GM15510 (cell line): ENCODE measurements around the gene PNPLA7.

ENCODE experiments used
- POLR2A ChIP-seq: IDR thresholded peaks from 3 replicates; pipeline ENCODE4 v1.6.1; 2011; ENCODE audit warnings: borderline replicate concordance; ENCODE audit not compliant: insufficient read length; ENCODE audit errors: extremely low read depth

The PNPLA7 gene

DNA sequence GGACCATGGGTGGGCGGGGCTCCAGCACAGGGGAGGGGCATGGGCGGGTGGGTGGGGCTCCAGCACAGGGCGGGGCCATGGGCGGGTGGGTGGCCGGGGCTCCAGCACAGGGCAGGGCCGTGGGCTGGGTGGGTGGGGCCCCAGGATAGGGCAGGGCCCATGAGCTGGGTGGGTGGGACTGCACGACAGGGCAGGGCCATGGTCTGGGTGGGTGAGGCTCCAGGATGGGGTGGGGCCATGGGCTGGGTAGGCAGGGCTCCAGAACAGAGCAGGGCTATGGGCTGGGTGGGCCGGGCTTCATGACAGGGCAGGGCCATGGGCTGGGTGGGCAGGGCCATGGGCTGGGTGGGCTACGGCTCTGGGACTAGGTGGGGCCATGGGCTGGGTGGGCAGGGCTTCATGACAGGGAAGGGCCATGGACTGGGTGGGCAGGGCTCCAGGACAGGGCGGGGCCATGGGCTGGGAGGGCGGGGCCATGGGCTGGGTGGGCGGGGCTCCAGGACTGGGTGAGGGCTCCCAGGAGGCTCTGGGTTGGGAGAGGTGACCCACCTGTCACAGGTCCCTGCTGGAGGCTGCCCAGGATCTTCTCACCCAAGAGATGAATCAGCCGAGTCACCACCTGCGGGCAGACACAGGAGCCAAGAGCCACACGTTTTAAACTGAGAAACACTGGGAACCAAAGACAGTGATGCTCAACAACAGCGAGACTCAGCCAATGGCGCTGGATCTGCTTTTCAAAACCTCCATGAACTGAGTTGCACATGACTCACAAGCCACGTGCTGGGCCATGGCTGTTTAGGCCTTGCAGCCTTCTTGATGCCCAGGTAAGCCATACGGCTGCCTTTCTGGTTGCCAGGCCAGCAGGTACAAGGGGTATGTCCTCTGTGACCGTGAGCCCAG, 57.5 kb downstream of the PNPLA7 start:
- TF ChIP-seq POLR2A: no peak

DNA sequence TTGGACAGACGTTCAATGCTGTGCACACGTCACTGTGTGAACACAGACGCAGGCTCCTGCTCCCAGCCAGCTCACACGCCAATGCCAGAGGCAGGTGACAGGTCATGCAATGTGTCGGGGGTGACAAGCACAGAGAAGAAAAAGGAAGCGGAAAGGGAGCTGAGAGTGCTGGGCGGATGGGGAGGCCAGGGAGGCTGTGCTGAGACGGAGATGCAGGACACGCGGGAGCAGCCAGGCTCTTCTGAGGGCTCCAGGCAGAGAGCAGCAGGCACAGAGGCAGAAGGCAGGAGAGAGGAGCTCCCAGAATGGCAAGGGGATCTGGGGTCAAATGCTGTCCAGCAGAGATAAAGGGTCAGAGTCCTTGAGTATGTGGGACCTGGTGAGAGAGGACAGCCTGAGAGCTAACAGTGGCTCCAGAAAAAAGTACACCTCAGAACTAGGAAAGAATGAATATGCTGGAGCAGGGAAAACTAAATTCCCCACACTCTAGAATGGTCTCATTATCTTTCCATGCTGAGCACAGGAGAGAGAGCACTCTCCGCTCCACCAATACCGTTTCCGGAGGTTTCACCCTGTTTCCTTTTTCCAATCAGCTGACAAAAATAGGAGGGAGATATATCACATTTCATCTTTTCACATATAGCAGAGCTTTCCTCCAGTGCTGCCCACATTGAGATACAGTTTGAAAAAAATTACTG, 58.3 kb downstream of the PNPLA7 start:
- TF ChIP-seq POLR2A: no peak

DNA sequence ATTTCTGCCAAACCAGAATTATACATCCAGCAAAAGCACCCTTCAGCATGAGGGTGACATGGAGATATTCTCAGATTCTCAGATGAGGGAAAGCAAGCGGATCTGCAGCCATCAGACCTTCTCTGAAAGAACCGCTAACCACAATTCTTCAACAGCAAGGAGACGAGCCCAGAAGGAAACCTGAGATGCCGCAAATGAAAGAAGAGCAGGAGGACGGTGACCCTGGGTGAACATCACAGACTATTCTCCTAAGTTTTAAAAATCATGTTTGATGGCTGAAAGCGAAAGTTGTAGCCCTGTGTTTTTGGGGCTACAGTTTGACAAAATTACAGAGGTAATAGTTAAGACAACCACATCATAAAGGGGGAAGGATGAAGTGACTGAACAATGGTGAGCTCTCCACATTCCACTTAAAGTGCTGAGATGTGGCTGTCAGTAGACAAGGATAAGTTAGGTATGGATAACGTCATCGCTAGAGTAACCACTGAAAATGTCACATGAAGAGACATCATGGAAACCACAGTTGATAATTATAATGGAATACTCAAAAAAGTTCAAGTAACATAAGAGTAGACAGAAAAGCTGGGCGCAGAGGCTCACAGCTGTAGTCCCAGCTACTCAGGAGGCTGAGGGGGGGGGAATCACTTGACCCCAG, 59.5 kb downstream of the PNPLA7 start:
- TF ChIP-seq POLR2A: no peak

DNA sequence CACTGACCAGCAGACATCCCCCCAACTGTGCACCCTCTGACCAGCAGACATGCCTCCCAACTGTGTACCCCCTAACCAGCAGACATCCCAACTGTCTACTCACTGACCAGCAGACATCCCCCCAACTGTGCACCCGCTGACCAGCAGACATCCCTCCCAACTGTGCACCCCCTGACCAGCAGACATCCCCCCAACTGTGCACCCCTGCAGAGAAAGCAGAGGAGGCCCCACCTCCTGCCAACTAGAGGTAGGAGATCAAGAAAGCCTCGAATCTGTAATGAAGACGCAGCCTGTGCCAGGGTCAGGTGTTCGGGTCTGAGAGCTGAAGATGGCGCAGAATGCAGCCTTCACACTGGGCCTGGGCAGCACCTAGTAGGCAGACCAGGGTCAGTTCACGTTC, 61.3 kb downstream of the PNPLA7 start:
- TF ChIP-seq POLR2A: no peak

DNA sequence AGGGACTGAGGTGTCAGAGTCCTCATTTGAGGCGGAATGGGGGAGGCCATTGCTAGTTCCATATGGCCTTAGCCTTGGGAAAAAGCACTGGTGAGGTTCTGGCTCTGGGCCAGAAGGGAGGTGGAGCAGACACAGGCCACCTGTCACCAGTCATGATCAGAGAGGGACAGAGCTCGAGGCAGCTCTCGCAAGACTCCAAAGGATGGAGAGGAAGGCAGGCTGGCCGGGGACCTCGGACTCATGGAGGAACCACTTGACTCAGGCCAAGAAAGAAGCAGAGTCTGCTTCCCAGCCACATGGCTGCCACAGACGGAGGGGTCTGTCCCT, 61.9 kb downstream of the PNPLA7 start:
- no peak for TF ChIP-seq POLR2A

DNA sequence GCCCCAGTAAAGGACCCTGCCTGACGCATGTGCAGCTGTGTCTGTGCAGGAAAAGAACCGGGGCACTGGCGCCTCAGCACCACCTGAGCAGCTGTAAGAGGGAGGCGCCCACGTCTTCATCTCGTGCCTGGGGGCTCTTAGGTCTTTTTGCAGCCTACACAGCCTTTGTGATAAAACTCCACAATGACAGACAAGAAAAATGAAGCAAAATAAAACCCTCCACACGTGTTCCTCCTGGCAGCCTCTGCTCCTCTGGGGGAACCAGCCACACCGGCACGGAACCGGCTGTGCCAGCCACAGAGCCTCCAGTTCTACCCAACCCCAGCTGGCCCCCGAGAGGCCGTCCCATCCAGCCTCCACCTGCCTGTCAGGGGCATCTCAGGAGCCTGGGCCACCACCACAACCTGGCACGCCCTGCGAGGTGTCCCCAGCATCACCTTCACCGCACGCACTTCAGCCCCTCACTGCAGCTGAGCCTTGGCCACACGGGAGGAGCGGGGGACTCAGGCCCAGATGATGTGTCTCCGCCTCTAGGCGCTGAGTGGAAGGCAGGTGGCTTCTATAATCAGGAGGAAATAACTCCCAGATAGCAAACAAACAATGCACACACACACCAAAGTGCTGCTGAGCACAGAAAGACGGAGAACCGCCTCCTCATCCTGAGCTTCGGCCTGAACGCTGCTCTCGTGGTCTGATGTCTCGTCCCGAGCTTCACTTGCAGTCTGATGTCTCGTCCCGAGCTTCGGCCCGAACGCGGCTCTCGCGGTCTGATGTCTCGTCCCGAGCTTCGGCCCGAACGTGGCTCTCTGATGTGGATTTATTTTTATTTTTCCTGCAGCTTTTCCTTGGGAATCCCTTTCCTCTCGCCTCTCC, 62.5 kb downstream of the PNPLA7 start:
- TF ChIP-seq POLR2A: no peak

DNA sequence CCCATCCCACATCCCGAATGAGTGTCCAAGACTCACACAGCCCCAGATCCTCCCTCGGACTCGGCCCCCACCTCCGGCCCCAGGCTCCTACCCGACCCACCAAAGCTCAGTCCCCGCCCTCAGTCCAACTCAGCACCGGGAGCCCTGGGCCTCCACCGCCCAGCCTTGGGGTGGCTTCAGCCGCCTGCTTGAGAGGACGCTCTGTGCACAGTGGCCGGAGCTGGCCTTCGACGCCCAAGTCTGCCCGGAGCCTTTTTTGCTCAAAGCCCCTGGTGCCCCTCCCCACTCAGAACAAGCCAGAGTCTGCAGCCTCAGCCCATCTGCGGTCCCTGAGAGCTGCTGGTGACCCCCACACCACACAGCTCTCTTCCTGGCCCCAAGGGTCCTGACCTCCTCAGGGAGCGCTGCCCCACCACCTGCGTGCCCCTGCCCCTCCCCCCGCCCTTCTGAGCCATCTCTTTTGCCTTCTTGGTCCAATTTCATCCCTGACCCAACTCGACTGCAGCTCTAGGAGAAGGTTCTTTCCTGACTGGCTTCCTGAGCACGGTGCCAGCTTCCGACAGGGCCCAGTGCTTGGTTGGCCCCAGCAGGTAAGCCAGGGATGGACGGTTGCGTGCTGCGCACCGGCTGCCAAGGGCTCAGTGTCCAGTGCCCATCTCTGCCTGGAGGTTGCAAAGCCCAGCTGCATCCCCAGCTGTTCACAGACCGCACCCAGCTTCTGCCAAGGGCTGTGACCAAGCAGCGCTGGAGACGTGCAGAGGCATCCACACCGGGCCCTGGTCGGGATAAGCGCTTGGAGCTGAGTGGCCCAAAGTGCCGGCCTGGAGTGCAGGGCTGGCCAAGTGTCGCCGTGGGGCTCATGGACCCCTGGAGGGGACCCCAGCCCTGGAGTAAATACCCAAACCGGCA, 63.4 kb downstream of the PNPLA7 start:
- TF ChIP-seq POLR2A: no peak

DNA sequence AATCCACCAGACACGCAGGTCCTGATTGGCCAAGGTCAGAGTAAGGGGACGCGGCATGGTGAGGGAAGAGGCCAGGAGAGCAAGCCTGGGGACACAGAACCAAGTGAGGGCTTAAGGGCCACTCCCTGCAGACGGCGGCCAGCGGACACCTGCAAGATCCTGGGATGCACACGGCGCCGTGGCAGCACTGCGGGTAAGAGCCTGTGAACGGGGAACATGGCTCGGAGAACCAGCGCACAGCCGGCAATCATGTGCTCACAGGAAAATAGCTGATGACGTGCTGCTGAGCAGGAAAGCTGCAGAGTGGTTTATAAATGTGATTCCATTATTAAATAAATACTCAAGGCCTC, 64.1 kb downstream of the PNPLA7 start:
- TF ChIP-seq POLR2A: no peak

DNA sequence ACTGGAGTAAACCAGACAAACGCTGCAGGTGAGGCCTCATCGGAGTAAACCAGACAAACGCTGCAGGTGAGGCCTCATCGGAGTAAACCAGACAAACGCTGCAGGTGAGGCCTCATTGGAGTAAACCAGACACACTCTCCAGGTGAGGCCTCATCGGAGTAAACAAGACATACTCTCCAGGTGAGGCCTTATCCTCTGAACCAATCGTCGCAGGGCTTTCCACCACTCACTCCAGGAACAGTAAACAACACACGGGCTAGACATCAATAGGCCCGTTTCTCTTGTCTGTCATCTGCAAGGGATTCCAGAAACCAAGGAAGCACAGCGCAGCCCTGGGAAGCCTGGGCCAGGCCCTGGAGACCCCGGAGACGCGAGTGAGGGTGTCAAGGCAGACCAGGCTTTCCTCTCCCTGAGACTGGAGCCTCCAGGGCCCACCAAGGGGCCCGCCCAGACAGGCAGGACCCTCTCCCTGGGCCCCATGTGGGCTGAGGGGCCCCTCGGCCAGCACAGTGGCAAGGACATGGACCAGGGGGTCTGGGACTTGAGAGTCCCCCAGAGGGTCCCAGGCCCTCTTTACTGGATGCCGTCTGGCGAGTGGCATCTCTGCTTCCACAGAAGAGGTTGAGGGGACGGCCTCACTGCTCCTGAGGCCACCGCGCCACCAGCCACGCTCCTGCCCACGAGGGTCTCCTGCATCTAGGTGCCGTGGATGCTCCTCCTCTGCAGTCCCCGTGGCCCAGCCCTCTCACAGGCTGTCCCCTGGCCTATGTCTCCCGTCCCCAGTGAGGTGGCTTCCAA, 64.7 kb downstream of the PNPLA7 start:
- no peak for TF ChIP-seq POLR2A

DNA sequence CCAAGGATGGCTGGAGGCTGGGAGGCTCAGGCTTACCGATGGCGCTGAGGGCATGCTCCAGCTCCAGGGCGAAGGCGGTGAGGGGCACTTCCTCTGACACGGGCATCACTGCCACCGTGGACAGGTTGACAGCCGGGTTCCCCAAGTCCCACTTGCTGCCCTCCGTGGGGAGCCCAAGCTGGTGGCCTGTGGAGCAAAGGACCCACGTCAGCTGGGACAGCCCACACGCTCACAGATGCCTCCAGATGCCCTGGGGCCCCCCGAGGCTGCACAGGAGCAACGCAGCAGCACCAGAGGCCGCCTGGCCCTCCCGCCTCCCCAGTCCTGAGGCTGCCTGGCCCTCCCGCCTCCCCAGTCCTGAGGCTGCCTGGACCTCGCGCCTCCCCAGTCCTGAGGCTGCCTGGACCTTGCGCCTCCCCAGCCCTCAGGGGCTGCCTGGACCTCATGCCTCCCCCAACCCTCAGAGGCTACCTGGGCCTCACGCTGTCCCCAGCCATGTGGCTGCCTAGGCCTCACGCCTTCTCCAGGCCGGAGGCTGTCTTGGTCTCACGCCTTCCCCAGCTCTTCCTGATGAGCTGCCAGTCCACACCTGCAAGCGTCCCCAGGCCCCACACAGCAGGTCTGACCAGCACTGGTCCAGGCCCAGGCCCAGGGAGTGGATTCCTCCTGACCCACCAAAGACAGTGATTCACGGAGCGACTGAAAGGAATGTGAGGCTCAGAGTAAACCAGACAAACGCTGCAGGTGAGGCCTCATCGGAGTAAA, 65.5 kb downstream of the PNPLA7 start:
- no peak for TF ChIP-seq POLR2A

DNA sequence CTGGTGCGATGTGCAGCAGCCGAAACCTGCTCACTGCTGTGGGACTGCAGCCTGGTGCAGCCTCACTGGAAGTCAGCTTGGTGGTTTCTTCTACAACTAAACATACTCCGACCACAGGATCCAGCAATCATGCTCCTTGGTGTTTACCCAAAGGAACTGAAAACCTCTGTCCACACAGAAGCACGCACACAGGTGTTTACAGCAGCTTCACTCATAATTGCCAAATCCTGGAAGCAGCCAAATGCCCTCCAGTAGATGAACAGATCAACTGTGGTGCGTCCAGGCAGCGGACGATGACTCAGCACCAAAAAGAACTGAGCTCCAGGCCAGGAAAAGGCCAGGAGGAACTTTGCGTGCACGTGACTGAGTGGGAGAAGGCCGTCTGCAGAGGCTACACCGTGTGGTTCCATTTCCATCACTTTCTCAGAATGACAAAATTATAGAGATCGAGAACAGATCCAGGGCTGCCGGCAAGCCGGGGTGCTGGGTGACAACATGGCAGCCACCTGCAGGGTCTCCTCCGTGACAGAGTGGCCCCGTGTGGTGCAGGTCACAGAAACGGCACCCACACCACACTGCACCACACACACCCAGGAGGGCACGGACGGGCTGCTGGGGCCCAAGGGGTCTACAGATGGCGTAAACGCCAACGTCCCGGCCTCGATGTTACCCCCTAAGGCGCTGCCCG, 68.0 kb downstream of the PNPLA7 start:
- TF ChIP-seq POLR2A: no peak

DNA sequence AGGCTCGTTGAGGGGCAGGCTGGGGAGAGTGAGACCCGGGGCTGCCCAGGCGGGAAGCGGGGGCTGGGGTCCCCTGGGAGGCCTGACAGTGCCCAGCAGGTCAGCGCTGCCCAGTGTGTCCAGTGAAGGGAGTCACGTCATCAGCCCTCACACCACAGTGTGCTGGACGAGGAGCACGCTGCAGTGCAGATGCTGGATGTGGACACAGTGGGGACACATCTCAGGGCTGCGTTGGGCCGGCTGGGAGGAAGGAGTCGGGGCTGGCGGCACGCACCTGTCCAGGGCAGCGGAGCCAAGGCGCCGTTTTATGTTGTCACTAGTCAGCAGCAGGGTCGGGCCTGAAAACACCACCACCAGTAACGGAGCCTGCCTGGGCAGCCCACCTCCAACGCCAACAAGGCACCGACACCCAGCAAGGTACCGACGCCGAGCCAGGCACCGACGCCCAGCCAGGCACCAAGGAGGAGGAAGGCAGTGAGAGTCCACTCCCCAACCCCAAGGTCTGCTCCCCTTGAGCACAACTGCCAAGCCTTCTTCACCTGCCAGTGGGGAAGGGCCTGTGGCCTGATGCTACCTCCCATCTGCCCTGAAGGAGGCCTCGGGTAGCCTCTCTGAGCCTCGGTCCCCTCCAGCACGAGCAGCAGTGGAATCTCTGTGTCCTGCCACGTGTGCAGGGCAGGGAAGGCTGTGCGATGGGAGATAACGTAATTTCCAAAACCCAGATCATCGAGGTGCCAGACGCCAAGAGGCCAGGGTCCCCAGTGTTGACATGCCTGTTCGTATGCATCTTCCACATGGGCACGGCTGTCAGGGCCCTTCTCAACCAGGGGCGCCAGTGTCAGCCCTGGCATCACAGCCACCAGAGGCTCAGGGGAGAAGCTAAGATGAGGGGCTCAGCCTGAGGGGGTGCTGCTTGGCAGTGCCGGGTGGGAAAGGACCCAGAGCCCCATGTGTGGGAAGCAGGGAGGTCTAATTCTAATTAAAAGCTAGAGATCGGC, 69.2 kb downstream of the PNPLA7 start:
- TF ChIP-seq POLR2A: no peak
